ENCODE data around the gene TMEM256. TPM values are rescaled to one million over a fixed set of nuclear protein-coding genes. Genes with fewer than 3 reads are reported as not detected.

TMEM256 gene
- total RNA-seq, 2 donors from 2014 or later = 78.9 to 114 TPM

- DNase-seq (ENCODE audit: low spot score in 2 of 2) (no peak), ATAC-seq (peak; percentile 3 to 22)
- Mint-ChIP-seq H3K9me3 (no peaks in the 10 kb centered on the region), H3K36me3 (peaks cover 4 to 24% of the 10 kb centered on the region in 2 donors), H3K27ac (peak overlapping the region; percentile 3 to 14)
Measured at GRCh38 chr17:7354262-7354843, 49.5 kb downstream of the TMEM256 start.

Other genes with a start within 250 kb of the TMEM256 start
- 1 to 10 TPM; 2.0 to 3.9 TPM for gene ASGR1, start 224.7 kb downstream of the TMEM256 start, total RNA-seq
- gene DLG4, start 184.3 kb downstream of the TMEM256 start, total RNA-seq = 10 to 100 TPM; 20.1 to 27.1 TPM
- 100 to 1,000 TPM; 360 to 445 TPM for gene ACADVL, start 184.2 kb downstream of the TMEM256 start, total RNA-seq
- gene DVL2, start 169.6 kb downstream of the TMEM256 start, total RNA-seq = 10 to 100 TPM; 56.2 to 73.4 TPM
- gene PHF23, start 164.6 kb downstream of the TMEM256 start, total RNA-seq = 10 to 100 TPM; 25.9 to 52.4 TPM
- 100 to 1,000 TPM; 167 to 298 TPM for gene GABARAP, start 161.6 kb downstream of the TMEM256 start, total RNA-seq
- 100 to 1,000 TPM; 171 to 179 TPM for gene CTDNEP1, start 152.4 kb downstream of the TMEM256 start, total RNA-seq
- 10 to 100 TPM; 45.6 to 62.3 TPM for gene ELP5, start 151.9 kb downstream of the TMEM256 start, total RNA-seq
- gene CLDN7, start 141.6 kb downstream of the TMEM256 start, total RNA-seq = 1 to 10 TPM in 1 of 2 donors, under 1 TPM in 1; 0.55 to 1.5 TPM
- under 1 TPM in 1 of 2 donors, not detected in 1; 0.51 TPM for gene SLC2A4, start 122.4 kb downstream of the TMEM256 start, total RNA-seq
- gene YBX2, start 109.5 kb downstream of the TMEM256 start, total RNA-seq = 1 to 10 TPM in 1 of 2 donors, under 1 TPM in 1; 0.18 to 1.7 TPM
- 100 to 1,000 TPM; 493 to 836 TPM for gene EIF5A, start 96.5 kb downstream of the TMEM256 start, total RNA-seq
- gene GPS2, start 88.7 kb downstream of the TMEM256 start, total RNA-seq = 10 to 100 TPM; 36.3 to 48.6 TPM
- 10 to 100 TPM; 24.8 to 32.7 TPM for gene NEURL4, start 74.8 kb downstream of the TMEM256 start, total RNA-seq
- gene ACAP1, start 67.6 kb downstream of the TMEM256 start, total RNA-seq = 100 to 1,000 TPM; 400 to 610 TPM
- gene KCTD11, start 51.9 kb downstream of the TMEM256 start, total RNA-seq = 10 to 100 TPM in 1 of 2 donors, 1 to 10 TPM in 1; 3.6 to 10.1 TPM
- gene TMEM95, start 48.9 kb downstream of the TMEM256 start, total RNA-seq = under 1 TPM in 1 of 2 donors, not detected in 1; 0.21 TPM
- 1 to 10 TPM; 2.7 to 5.3 TPM for gene TNK1, start 23.0 kb downstream of the TMEM256 start, total RNA-seq
- 10 to 100 TPM; 58.2 to 77.5 TPM for gene PLSCR3, start 9.6 kb downstream of the TMEM256 start, total RNA-seq
- 10 to 100 TPM; 14.5 to 15.8 TPM for gene NLGN2, start 3.7 kb upstream of the TMEM256 start, total RNA-seq
- not detected for gene SPEM1, start 16.2 kb upstream of the TMEM256 start, total RNA-seq
- gene SPEM2, start 21.5 kb upstream of the TMEM256 start, total RNA-seq = under 1 TPM in 1 of 2 donors, not detected in 1; 0.14 TPM
- not detected for gene SPEM3, start 24.8 kb upstream of the TMEM256 start, total RNA-seq
- gene TMEM102, start 31.3 kb upstream of the TMEM256 start, total RNA-seq = 10 to 100 TPM in 1 of 2 donors, 1 to 10 TPM in 1; 9.2 to 13.2 TPM
- 10 to 100 TPM in 1 of 2 donors, 1 to 10 TPM in 1; 2.6 to 35.5 TPM for gene FGF11, start 35.4 kb upstream of the TMEM256 start, total RNA-seq
- 10 to 100 TPM; 12.1 to 17.6 TPM for gene CHRNB1, start 41.0 kb upstream of the TMEM256 start, total RNA-seq
- 10 to 100 TPM; 21.8 to 26.5 TPM for gene ZBTB4, start 75.5 kb upstream of the TMEM256 start, total RNA-seq
- not detected for gene SLC35G6, start 77.3 kb upstream of the TMEM256 start, total RNA-seq
- gene POLR2A, start 80.3 kb upstream of the TMEM256 start, total RNA-seq = 100 to 1,000 TPM; 280 to 333 TPM
- gene TNFSF12, start 145.0 kb upstream of the TMEM256 start, total RNA-seq = 10 to 100 TPM; 16.4 to 18.9 TPM
- 1 to 10 TPM; 4.6 to 6.0 TPM for gene TNFSF13, start 154.7 kb upstream of the TMEM256 start, total RNA-seq
- 10 to 100 TPM; 42.9 to 46.3 TPM for gene SENP3, start 157.8 kb upstream of the TMEM256 start, total RNA-seq
- gene CD68, start 175.5 kb upstream of the TMEM256 start, total RNA-seq = 10 to 100 TPM in 1 of 2 donors, 1 to 10 TPM in 1; 7.6 to 12.7 TPM
- gene MPDU1, start 179.8 kb upstream of the TMEM256 start, total RNA-seq = 10 to 100 TPM; 52.1 to 60.6 TPM
- under 1 TPM; 0.23 to 0.93 TPM for gene SOX15, start 186.0 kb upstream of the TMEM256 start, total RNA-seq
- gene FXR2, start 210.8 kb upstream of the TMEM256 start, total RNA-seq = 10 to 100 TPM; 34.7 to 66.2 TPM
- 10 to 100 TPM; 24.4 to 49.6 TPM for gene SAT2, start 223.7 kb upstream of the TMEM256 start, total RNA-seq
- under 1 TPM in 1 of 2 donors, not detected in 1; 0.50 TPM for gene SHBG, start 226.0 kb upstream of the TMEM256 start, total RNA-seq
- under 1 TPM in 1 of 2 donors, not detected in 1; 0.25 TPM for gene ATP1B2, start 246.8 kb upstream of the TMEM256 start, total RNA-seq

Measured in activated naive CD4-positive, alpha-beta T cell treated with anti-CD3 and anti-CD28 coated beads, Interleukin-2, amount 50 U/mL, for 72 hours (primary cell).